Transverse colon (tissue), 4 donors: ENCODE measurements around the gene ERC2. TPM values are rescaled to one million over a fixed set of nuclear protein-coding genes. Genes with fewer than 3 reads are reported as not detected.

Source experiments
- DNase-seq: peaks from one replicate; pipeline ENCODE4 v3.0.0-alpha.2; 2019
- H3K27ac ChIP-seq, 4 donors: fragments of 200-600 bp; sonication (generic); 2 replicates each; pipeline ENCODE4 v1.5.1; 2016 to 2018; ENCODE audit warnings: inconsistent platforms in 4 of 4
- H3K27me3 ChIP-seq: fragments of 200-600 bp; sonication (generic); 2 replicates; pipeline ENCODE4 v1.5.1; 2017; ENCODE audit warnings: inconsistent platforms
- H3K36me3 ChIP-seq, 4 donors: fragments of 200-600 bp; sonication (generic); 2 replicates each; pipeline ENCODE4 v1.5.1; 2017 to 2019; ENCODE audit warnings: inconsistent platforms in 4 of 4
- H3K4me1 ChIP-seq, 4 donors: fragments of 200-600 bp; sonication (generic); 2 replicates each; pipeline ENCODE4 v1.5.1; 2017 to 2020; ENCODE audit warnings: inconsistent platforms in 4 of 4
- H3K4me3 ChIP-seq, 4 donors: fragments of 200-600 bp; sonication (generic); 1 replicate in 1 of 4; 2 replicates in 3 of 4; pipeline versions ENCODE4 v1.5.1 to v1.6.1; 2017 to 2019; ENCODE audit warnings: inconsistent platforms in 4 of 4
- H3K9me3 ChIP-seq, 2 donors: fragments of 200-600 bp; sonication (generic); 2 replicates each; pipeline ENCODE4 v1.5.1; 2017 to 2019; ENCODE audit warnings: inconsistent platforms in 2 of 2
- EP300 ChIP-seq: sonication (generic); formaldehyde crosslinking; IDR thresholded peaks from one replicate; pipeline ENCODE4 v1.6.1; 2017; ENCODE audit warnings: antibody characterized with exemption, low read depth
- POLR2A ChIP-seq: fragments of 450-650 bp; IDR thresholded peaks from one replicate; pipeline ENCODE4 v1.6.1; 2016; ENCODE audit warnings: antibody characterized with exemption, mild to moderate bottlenecking, moderate library complexity
- POLR2AphosphoS5 ChIP-seq, 3 donors: sonication (generic); formaldehyde crosslinking; IDR thresholded peaks; one replicate each; pipeline ENCODE4 v1.6.1; 2016; ENCODE audit warnings: antibody characterized with exemption in 3 of 3
- WGBS, 2 donors: methylation state at CpG; one replicate each; pipeline ENCODE4 v1.1.5; 2018; ENCODE audit warnings: low coverage in 1 of 2; 5-methylcytosine and 5-hydroxymethylcytosine counted together
- in situ Hi-C, 4 donors: fragments of 200-750 bp; cut with MboI; loops; one replicate each; pipeline versions ENCODE4 v1.15.0 to v1.15.1; 2017; ENCODE audit warnings: low sequenced_read_pairs in 3 of 4, low pct_ligation_motif_present in 1 of 4, low pct_unique_long_range_greater_than_20kb in 1 of 4
- intact Hi-C: fragments of 100-400 bp; cut with DNase I; formaldehyde crosslinking; loops from one replicate; pipeline ENCODE4 v1.15.1; 2023; ENCODE audit warnings: low total_unique reads
- total RNA-seq, 4 donors: library from RNA; depleted of rRNA; stranded (reverse); fragments of >200 nt; gene quantifications; one replicate each; pipeline ENCODE4 v1.1.0, GENCODE V29; 2016
- TF ChIP-seq, protein P1 (sequence below), 5 experiments: fragments of 200-600 bp in 3 of 5; fragments of 450-650 bp in 2 of 5; sonication (generic) in 3 of 5; IDR thresholded peaks; 1 replicate in 2 of 5; 2 replicates in 3 of 5; pipeline ENCODE4 v1.5.1; 2016 to 2017; ENCODE audit warnings: antibody characterized with exemption in 5 of 5, inconsistent platforms in 3 of 5, mild to moderate bottlenecking in 2 of 5, moderate library complexity in 1 of 5

ERC2 gene
- total RNA-seq, 4 donors from 2014 or later, result 0.41 to 1.3 TPM; not detected in 2

DNA sequence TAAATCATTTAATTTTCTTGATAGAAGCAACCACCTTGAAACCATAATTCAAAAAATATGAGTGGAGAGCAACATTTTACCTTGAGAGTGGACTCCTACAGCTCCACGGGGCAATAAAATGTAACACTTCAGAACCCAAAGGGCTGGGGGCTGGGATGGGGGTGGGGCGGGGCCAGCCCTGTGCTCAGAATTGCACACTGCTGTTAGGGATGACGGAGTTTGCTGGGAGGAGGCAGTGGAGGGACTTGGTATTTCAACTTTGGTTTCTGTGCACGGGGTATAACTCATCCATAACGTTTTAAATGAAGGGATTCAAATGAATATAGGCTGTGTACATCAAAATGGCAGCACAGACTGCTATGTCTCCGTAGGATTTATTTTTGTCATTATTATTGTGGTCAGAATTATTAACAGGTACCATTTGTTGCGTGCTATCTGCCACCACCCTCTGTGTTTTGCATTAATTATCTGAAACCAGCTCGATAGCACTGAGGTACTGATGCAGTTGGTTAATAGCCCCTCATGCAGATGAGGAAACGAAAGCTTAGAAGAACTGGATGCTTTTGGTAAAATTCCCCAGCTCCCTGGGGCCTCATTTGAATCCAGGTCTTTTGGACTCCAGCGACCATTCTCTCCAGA, 951.8 kb downstream of the ERC2 start:
- WGBS, 2 donors, result 74 to 77% methylated on average over 10 of the region's 10 CpGs
- peaks cover 13% of the 10 kb centered on the region for H3K27me3 ChIP-seq
- intact Hi-C loops, result no loop called here
- H3K4me3 ChIP-seq, result no peak overlapping the region
- in situ Hi-C loops, result no loop called here
- TF ChIP-seq POLR2A (no peak), POLR2AphosphoS5 (IDR thresholded peaks at IDR 0.05) (no peak), EP300 (no peak)
- TF ChIP-seq, protein P1, sequence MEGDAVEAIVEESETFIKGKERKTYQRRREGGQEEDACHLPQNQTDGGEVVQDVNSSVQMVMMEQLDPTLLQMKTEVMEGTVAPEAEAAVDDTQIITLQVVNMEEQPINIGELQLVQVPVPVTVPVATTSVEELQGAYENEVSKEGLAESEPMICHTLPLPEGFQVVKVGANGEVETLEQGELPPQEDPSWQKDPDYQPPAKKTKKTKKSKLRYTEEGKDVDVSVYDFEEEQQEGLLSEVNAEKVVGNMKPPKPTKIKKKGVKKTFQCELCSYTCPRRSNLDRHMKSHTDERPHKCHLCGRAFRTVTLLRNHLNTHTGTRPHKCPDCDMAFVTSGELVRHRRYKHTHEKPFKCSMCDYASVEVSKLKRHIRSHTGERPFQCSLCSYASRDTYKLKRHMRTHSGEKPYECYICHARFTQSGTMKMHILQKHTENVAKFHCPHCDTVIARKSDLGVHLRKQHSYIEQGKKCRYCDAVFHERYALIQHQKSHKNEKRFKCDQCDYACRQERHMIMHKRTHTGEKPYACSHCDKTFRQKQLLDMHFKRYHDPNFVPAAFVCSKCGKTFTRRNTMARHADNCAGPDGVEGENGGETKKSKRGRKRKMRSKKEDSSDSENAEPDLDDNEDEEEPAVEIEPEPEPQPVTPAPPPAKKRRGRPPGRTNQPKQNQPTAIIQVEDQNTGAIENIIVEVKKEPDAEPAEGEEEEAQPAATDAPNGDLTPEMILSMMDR (IDR thresholded peaks at IDR 0.05), result no peak
- no peak for DNase-seq
- no peaks in the 10 kb centered on the region for H3K36me3 ChIP-seq
- H3K4me1 ChIP-seq, result peaks cover 0 to 7% (median 2%) of the 10 kb centered on the region in 4 donors
- no peaks in the 10 kb centered on the region for H3K9me3 ChIP-seq
- H3K27ac ChIP-seq, result no peak overlapping the region

DNA sequence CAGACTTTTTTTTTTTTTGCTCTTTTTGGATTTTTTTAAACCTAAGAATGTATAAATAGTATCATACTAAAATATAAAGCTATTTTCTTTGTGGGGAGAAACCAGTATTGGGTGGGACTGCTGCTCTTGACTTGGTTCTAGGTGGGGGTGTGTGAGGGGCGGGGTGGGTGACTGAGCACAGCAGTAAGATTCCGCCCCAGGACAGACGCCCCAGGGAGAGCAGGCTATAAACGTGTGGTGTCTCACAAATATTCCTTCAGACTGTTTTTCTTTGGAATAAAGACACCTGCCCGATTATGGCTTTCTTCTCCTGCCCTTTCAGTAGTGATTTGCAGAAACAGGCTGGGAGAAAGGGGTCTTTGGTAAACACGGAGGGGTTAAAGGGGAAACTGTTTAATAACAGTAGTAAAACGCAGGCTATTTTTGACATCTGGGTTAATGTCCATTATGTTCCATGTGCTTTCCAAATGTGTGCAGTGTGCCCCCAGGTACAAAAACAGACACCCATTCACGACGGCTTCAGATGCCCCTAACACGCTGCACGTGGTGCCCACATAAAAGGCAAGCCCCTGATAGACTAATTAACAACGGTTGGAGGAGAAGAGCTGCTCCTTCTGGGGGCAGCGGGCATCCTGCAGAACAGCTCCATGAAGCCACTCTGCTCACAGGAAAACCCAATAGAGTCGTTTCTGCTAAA, 952.6 kb downstream of the ERC2 start:
- no peak for DNase-seq
- 40 to 48% methylated on average over 4 to 14 of the region's 14 CpGs for WGBS, 2 donors
- Histone ChIP-seq H3K4me3 (no peak overlapping the region), H3K27me3 (peaks cover 13% of the 10 kb centered on the region), H3K4me1 (peaks cover 0 to 7% (median 2%) of the 10 kb centered on the region in 4 donors), H3K27ac (no peak overlapping the region), H3K9me3 (no peaks in the 10 kb centered on the region), H3K36me3 (no peaks in the 10 kb centered on the region)
- intact Hi-C loops, result no loop called here
- TF ChIP-seq EP300, result no peak
- TF ChIP-seq, protein P1 (IDR thresholded peaks at IDR 0.05), result no peak
- no peak for TF ChIP-seq POLR2A
- TF ChIP-seq POLR2AphosphoS5 (IDR thresholded peaks at IDR 0.05), result no peak
- in situ Hi-C loops, result no loop called here

DNA sequence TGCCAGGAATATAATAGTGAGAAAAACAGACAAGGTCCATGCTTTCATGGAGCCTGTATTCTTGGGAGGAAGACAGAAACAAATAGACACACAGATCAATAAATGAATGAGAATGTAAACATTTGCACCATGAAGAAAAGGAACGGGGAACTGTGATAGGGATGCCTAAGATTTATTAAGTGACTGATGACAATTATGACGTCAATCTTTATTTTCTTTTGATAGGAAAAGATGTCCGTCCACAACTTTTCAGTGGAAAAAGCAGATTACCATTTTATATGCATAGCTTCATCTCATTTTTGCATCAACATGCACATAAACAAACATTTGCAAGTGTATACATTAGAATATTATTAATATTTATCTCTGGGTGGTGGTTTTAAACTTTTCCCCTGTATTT, 953.3 kb downstream of the ERC2 start:
- 73 to 74% methylated on average over 3 of the region's 3 CpGs for WGBS, 2 donors
- H3K36me3 ChIP-seq, result no peaks in the 10 kb centered on the region
- H3K4me3 ChIP-seq, result no peak overlapping the region
- intact Hi-C loops, result no loop called here
- H3K27ac ChIP-seq, result no peak overlapping the region
- TF ChIP-seq POLR2A (no peak), EP300 (no peak), POLR2AphosphoS5 (IDR thresholded peaks at IDR 0.05) (no peak)
- TF ChIP-seq, protein P1 (IDR thresholded peaks at IDR 0.05), result no peak
- peaks cover 13% of the 10 kb centered on the region for H3K27me3 ChIP-seq
- no peak for DNase-seq
- H3K9me3 ChIP-seq, result no peaks in the 10 kb centered on the region
- in situ Hi-C loops, result no loop called here
- H3K4me1 ChIP-seq, result peaks cover 0 to 7% (median 2%) of the 10 kb centered on the region in 4 donors

DNA sequence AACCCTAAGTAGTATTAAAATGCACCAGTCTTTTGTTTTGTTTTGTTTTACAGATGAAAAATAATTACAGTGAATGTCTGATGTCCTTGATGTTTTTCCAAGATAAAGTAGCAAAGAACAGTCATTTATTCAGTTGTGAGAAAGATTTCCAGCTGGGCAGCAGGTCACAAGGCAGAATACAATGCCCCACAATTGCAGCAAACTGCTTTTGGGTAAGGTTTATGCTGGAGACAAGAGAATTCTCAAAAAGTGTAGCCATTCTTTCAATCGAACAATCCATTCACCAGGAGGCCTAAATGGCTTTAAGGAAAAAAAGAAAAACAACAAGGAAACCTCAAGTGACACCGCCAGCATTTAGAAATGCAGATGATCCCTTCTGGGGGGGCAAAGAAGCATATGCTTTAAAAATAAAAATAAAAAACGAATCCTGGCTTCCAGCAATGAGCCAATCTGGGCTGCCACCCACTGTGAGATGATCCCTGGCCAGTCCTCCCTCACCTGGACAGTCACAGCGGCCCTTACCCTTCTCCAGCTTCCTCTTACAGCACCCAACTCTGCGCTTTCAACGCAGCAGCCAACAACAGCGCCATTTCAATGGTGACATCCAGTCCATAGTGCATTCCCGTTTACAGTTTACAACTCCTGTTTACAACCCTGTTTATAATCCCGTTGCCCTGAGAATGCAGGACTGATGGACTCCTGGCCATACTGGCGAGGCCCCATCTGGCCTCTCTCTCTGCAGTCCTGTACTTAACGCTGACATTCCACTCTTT, 955.5 kb downstream of the ERC2 start:
- WGBS, 2 donors, result 57 to 62% methylated on average over 8 to 11 of the region's 11 CpGs
- Histone ChIP-seq H3K9me3 (no peaks in the 10 kb centered on the region), H3K27me3 (peaks cover 13% of the 10 kb centered on the region), H3K4me3 (no peak overlapping the region), H3K4me1 (peaks cover 0 to 7% (median 2%) of the 10 kb centered on the region in 4 donors), H3K27ac (no peak overlapping the region), H3K36me3 (no peaks in the 10 kb centered on the region)
- intact Hi-C loops (no loop called here), in situ Hi-C loops (no loop called here)
- DNase-seq, result peak; percentile 19
- no peak for TF ChIP-seq POLR2AphosphoS5 (IDR thresholded peaks at IDR 0.05)
- no peak for TF ChIP-seq POLR2A
- TF ChIP-seq, protein P1 (IDR thresholded peaks at IDR 0.05), result no peak
- TF ChIP-seq EP300, result no peak
